Hepatocyte (in vitro differentiated cells): ENCODE results near the gene TLN1.

Experiments
- CTCF ChIP-seq: fragments of 200-600 bp; sonication (generic); IDR thresholded peaks from 2 replicates; pipeline ENCODE4 v1.5.1; 2016; ENCODE audit warnings: antibody characterized with exemption, mild to moderate bottlenecking; ENCODE audit not compliant: poor library complexity
- EZH2 ChIP-seq: fragments of 200-600 bp; sonication (generic); IDR thresholded peaks from 2 replicates; pipeline ENCODE4 v1.6.1; 2016; ENCODE audit warnings: antibody characterized with exemption, mild to moderate bottlenecking, borderline replicate concordance
- EZH2phosphoT487 ChIP-seq: fragments of 200-600 bp; sonication (generic); IDR thresholded peaks from one replicate; pipeline ENCODE4 v1.6.1; 2018; ENCODE audit warnings: antibody characterized with exemption, mild to moderate bottlenecking, low read depth, moderate library complexity; ENCODE audit not compliant: unreplicated experiment, severe bottlenecking

- TF ChIP-seq CTCF (no peak), EZH2 (no peak), EZH2phosphoT487 (no peak)
These were observed 8.6 kb downstream of the TLN1 start for GRCh38 chr9:35723426-35723825.
